ENCODE measurements around the gene FAM83B.
"Not testable (repeated sequence)": the region's sequence is repeated elsewhere in the genome, so short reads cannot be mapped to it uniquely, and the experiment has no call there.

FAM83B gene, protein sequence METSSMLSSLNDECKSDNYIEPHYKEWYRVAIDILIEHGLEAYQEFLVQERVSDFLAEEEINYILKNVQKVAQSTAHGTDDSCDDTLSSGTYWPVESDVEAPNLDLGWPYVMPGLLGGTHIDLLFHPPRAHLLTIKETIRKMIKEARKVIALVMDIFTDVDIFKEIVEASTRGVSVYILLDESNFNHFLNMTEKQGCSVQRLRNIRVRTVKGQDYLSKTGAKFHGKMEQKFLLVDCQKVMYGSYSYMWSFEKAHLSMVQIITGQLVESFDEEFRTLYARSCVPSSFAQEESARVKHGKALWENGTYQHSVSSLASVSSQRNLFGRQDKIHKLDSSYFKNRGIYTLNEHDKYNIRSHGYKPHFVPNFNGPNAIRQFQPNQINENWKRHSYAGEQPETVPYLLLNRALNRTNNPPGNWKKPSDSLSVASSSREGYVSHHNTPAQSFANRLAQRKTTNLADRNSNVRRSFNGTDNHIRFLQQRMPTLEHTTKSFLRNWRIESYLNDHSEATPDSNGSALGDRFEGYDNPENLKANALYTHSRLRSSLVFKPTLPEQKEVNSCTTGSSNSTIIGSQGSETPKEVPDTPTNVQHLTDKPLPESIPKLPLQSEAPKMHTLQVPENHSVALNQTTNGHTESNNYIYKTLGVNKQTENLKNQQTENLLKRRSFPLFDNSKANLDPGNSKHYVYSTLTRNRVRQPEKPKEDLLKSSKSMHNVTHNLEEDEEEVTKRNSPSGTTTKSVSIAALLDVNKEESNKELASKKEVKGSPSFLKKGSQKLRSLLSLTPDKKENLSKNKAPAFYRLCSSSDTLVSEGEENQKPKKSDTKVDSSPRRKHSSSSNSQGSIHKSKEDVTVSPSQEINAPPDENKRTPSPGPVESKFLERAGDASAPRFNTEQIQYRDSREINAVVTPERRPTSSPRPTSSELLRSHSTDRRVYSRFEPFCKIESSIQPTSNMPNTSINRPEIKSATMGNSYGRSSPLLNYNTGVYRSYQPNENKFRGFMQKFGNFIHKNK

GRCh38 chr6:54846243-54846856 is at the start of gene FAM83B:
Gene FAM83B, plus strand, starts transcription at chr6:54846771. Its CDS starts 23,476 bp downstream, at chr6:54870247.
- no peak for DNase-seq (ENCODE audit: low read depth)

GRCh38 chr6:54796918-54797317 is 49.7 kb upstream of the FAM83B start:
- not testable (repeated sequence) for DNase-seq (ENCODE audit: low read depth)

GRCh38 chr6:54800050-54800600 is 46.4 kb upstream of the FAM83B start:
- DNase-seq (ENCODE audit: low read depth), result no peak

DNA sequence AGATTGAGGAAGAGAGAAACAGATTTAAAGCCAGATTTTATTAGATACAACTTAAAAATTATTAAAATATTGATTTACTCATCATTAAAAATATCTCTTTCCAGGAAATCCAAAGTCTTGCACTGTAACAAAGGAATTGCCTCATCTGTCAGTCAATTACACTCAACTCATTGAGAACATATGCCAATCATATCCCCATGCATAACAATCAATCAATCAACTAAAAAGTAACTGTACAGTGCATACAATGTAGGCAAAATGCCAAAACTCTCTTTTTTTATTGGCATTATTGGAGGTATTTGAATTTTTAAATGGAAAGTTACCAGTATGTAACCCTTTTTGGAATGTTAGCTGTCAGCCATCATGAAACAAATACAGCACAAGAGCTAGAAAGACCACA is 45.3 kb upstream of the FAM83B start:
- DNase-seq (ENCODE audit: low read depth), result no peak

DNA sequence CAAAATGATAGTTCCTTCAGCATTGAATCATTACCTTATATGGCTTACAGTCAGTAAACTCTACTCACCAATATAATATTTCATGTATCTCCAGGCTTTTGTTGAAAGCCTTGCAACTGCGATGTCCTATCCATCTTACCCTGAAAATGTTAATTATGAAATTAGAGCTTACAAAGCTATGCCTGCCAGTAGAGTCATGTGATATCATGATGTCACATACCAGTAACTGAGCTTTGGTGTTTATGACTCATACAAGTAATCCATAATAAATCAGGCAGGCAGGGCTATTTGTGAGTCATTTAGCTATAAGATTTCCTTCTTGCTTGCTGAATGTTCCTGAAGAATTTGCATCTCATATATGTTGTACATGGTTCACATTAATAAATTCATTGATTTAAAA is 44.9 kb upstream of the FAM83B start:
- no peak for DNase-seq (ENCODE audit: low read depth)

- no peak for DNase-seq (ENCODE audit: low read depth)
Observed at GRCh38 chr6:54802775-54803634, 43.6 kb upstream of the FAM83B start.

DNA sequence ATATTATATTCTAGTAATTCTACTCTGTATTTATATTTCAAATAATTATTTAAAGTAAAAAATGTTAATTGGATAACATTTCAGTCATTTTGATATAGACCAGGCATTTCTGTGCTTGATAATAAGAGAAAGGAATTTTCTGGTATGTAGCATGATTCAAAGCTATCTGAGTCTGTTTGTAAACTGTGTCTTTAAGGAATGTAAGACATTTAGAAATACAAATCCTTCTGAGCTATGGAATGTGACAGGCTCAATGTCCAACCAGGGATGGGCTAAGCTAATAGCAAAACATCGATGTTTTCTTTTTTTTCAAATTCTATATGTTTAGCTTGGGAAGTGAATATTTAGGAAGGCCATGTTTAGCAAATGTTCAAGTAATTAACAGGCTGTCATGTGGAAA is 41.5 kb upstream of the FAM83B start:
- DNase-seq (ENCODE audit: low read depth), result no peak

DNA sequence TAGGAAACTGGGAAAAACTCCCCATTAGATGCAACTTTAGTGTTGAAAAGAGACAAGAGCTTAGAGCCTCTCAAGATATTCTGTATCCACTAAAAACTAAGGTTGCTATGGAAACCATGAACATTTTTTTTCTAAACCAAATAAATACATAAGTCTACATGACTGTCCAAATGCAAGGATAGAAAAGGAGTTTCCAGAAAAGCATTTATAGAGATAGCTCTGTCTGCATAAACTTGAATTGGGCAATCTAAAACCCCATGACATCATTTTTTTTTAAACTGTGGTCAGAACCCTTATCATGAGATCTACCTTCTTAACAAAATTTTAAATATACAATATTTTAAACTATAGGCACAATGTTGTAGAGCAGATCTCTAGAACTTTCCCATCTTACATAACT is 36.4 kb upstream of the FAM83B start:
- DNase-seq (ENCODE audit: low read depth), result no peak

GRCh38 chr6:54813892-54814291 is 32.7 kb upstream of the FAM83B start:
- no peak for DNase-seq (ENCODE audit: low read depth)

- no peak for DNase-seq (ENCODE audit: low read depth)
Observed at GRCh38 chr6:54817236-54817635, 29.3 kb upstream of the FAM83B start.

- no peak for DNase-seq (ENCODE audit: low read depth)
Observed at GRCh38 chr6:54817834-54818233, 28.7 kb upstream of the FAM83B start.

- not testable (repeated sequence) for DNase-seq (ENCODE audit: low read depth)
Observed at GRCh38 chr6:54824225-54824624, 22.3 kb upstream of the FAM83B start.

- no peak for DNase-seq (ENCODE audit: low read depth)
Observed at GRCh38 chr6:54827010-54827409, 19.6 kb upstream of the FAM83B start.

DNA sequence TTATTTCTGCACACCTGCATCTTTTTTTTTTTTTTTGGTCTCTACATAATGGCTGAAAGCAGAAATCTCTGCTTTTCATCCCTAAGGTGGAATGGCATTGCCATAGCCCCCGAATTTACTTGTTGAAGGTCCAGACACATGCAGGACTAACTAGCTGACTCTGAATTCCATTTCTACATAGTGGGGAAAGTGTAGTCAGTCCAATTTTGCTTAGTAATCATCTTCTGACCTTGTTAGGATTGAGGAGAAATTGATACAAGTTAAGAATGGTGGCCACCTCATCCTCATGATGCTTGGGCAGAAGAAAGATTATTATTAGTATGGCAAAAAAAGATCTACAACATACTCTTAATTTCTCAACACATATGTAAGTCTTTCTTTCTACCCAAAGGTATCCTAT is 16.4 kb upstream of the FAM83B start:
- DNase-seq (ENCODE audit: low read depth), result no peak

GRCh38 chr6:54835176-54835575 is 11.4 kb upstream of the FAM83B start:
- no peak for DNase-seq (ENCODE audit: low read depth)

- no peak for DNase-seq (ENCODE audit: low read depth)
Observed at GRCh38 chr6:54846857-54847674, 495 bp downstream of the FAM83B start.

GRCh38 chr6:54847799-54848597 is 1.4 kb downstream of the FAM83B start:
- no peak for DNase-seq (ENCODE audit: low read depth)

DNA sequence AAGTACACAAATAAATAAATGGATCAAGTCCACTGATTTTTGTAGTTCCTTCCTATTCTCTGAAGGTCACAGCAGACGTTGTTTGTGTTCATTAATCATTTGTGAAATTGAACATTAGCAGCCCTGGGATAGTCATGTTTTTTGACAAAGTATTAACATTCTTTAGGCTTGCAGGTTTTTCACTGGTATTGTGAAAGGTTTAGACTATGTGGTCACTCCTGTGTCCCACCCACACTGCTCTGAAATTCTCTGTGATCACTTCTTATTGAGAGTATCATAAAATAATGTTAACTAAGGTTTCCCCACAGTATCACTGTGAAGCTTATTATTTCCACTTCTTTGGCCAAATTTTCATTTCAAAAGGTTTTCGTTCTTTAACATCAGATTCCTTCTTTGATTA is 3.5 kb downstream of the FAM83B start:
- DNase-seq (ENCODE audit: low read depth), result no peak

- DNase-seq (ENCODE audit: low read depth), result no peak
Observed at GRCh38 chr6:54856129-54856528, 9.6 kb downstream of the FAM83B start.

Measured in stimulated activated CD8-positive, alpha-beta memory T cell treated with anti-CD3 and anti-CD28 coated beads, Interleukin-12 subunit alpha, Interleukin-12 subunit beta, amount 100 ng/mL, for 4 hours (primary cell).